ENCODE measurements around the gene PCIF1. TPM values are rescaled to one million over a fixed set of nuclear protein-coding genes. Genes with fewer than 3 reads are reported as not detected.

PCIF1 gene
- total RNA-seq, 1 experiment from 2014 or later, result 26.8 TPM

DNA sequence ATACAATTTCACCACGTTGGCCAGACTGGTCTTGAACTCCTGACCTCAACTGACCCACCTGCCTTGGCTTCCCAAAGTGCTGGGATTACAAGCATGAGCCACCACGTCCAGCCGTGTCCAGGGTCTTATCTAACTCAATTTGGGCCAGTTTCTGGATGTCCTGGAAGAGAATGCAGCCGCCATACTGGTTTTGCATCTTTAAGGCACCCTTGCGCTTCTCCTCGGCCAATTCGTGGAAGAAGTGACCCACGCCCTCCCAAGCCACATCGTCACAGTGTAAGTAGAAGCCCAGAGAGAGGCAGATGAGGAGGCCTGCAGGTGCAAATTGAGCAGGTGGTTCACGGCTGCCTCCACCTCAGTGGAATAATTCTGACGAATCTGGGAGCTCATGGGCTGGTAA is 41.2 kb downstream of the PCIF1 start:
- no peaks in the 10 kb centered on the region for H3K36me3 Mint-ChIP-seq (ENCODE audit: insufficient read depth in 1 of 3, low read depth in 3 of 3)
- H2AFZ ChIP-seq (ENCODE audit: low read length), result no peak overlapping the region
- H3K9me3 Mint-ChIP-seq, result no peaks in the 10 kb centered on the region; a peak in 1 of 5 replicates

More for the DNA sequence above, 41.2 kb downstream of the PCIF1 start:
- H3K9ac ChIP-seq (ENCODE audit: extremely low read depth, insufficient read length, low read length), result no peak overlapping the region
- no peak overlapping the region for H2BK5ac ChIP-seq (ENCODE audit: insufficient read length, low read length)
- H2BK120ac ChIP-seq (ENCODE audit: low read depth, low read length, poor library complexity, severe bottlenecking), result no peak overlapping the region
- no peak overlapping the region for H4K5ac ChIP-seq (ENCODE audit: insufficient read length, low read depth, low read length)
- Mint-ChIP-seq H3K27ac (no peak overlapping the region), H3K27me3 (ENCODE audit: low read depth) (no peaks in the 10 kb centered on the region; the same call in none of the 2 replicates), H3K4me1 (peaks cover 7 to 10% of the 10 kb centered on the region in 2 experiments), H3K4me3 (no peak overlapping the region)
- no peak overlapping the region for H2BK20ac ChIP-seq (ENCODE audit: low read depth, low read length, poor library complexity, severe bottlenecking)
- H3K18ac ChIP-seq (ENCODE audit: insufficient read length, low read depth, low read length), result no peak overlapping the region
- H3K79me1 ChIP-seq (ENCODE audit: insufficient read depth, low read depth, low read length, poor library complexity, severe bottlenecking), result no peaks in the 10 kb centered on the region
- no peak for DNase-seq
- H3K79me2 ChIP-seq (ENCODE audit: insufficient read depth, low read length), result no peaks in the 10 kb centered on the region
- H2BK12ac ChIP-seq (ENCODE audit: insufficient read length, low read depth, low read length), result no peak overlapping the region
- H3K9me3 ChIP-seq (ENCODE audit: control insufficient read depth, low read depth, low read length), result no peaks in the 10 kb centered on the region
- H3K4me1 ChIP-seq (ENCODE audit: insufficient read depth, low read length), result no peaks in the 10 kb centered on the region
- no peak overlapping the region; the same call in 1 of the 2 replicates for H3K14ac ChIP-seq (ENCODE audit: insufficient read depth, low read length)
- no peak overlapping the region for H4K8ac ChIP-seq (replicated peaks; ENCODE audit: insufficient read length, low read depth, low read length)
- TF ChIP-seq, protein P1, sequence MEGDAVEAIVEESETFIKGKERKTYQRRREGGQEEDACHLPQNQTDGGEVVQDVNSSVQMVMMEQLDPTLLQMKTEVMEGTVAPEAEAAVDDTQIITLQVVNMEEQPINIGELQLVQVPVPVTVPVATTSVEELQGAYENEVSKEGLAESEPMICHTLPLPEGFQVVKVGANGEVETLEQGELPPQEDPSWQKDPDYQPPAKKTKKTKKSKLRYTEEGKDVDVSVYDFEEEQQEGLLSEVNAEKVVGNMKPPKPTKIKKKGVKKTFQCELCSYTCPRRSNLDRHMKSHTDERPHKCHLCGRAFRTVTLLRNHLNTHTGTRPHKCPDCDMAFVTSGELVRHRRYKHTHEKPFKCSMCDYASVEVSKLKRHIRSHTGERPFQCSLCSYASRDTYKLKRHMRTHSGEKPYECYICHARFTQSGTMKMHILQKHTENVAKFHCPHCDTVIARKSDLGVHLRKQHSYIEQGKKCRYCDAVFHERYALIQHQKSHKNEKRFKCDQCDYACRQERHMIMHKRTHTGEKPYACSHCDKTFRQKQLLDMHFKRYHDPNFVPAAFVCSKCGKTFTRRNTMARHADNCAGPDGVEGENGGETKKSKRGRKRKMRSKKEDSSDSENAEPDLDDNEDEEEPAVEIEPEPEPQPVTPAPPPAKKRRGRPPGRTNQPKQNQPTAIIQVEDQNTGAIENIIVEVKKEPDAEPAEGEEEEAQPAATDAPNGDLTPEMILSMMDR (conservative IDR thresholded peaks at IDR 0.05), result no peak
- no peak overlapping the region for H4K91ac ChIP-seq (ENCODE audit: insufficient read length, low read depth, low read length)
- no peak overlapping the region for H2BK15ac ChIP-seq (ENCODE audit: low read depth, low read length)
- no peak overlapping the region for H3T11ph ChIP-seq (ENCODE audit: low read length)
- no peak overlapping the region for H3K4me2 ChIP-seq (ENCODE audit: insufficient read depth, insufficient read length, low read length)
- H3K4ac ChIP-seq (ENCODE audit: low read depth, low read length), result no peak overlapping the region
- H3K27ac ChIP-seq (ENCODE audit: insufficient read length, low read depth, low read length), result no peak overlapping the region
- H3K56ac ChIP-seq (ENCODE audit: insufficient read length, low read depth, low read length), result no peak overlapping the region
- no CpG with 5 or more reads among the region's 11 CpGs for WGBS (ENCODE audit: extremely low coverage, insufficient read length, low lambda C conversion rate)
- H3K27me3 ChIP-seq (ENCODE audit: insufficient read depth, low read length), result no peaks in the 10 kb centered on the region
- no peaks in the 10 kb centered on the region for H4K20me1 ChIP-seq (ENCODE audit: control insufficient read depth, insufficient read depth, insufficient read length)
- H2AK5ac ChIP-seq (ENCODE audit: insufficient read length, low read length), result no peak overlapping the region
- no peak overlapping the region for H3K23ac ChIP-seq (ENCODE audit: insufficient read length, low read depth, low read length)
- peaks cover 6% of the 10 kb centered on the region for H3K23me2 ChIP-seq (ENCODE audit: insufficient read length, low read depth, low read length, poor library complexity, severe bottlenecking)
